ENCODE data around the gene SLC44A5.
"Not testable (repeated sequence)": the region's sequence is repeated elsewhere in the genome, so short reads cannot be mapped to it uniquely, and the experiment has no call there.

SLC44A5 gene

DNA sequence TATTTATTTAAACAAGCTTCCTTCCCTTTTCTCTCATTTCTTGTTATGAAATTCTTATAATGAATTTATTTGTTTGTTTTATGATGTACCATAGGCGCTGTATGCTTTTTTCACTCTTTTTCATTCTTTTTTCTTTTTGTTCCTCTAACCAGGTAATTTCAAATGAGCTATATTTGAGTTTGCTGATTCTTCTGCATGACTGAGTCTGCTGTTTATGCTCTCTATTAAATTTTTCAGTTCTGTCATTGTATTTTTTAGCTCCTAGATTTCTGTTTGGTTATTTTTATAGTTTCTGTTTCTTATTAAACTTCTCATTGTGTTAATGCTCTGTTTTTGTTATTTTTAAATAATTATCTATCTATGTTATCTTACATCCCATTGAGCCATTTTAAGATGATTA, 244.3 kb downstream of the SLC44A5 start:
- no peak overlapping the region for H3K4me3 ChIP-seq (replicated peaks in 1 of 2; ENCODE audit: low read depth in 2 of 2, low read length in 2 of 2)
- DNase-seq (ENCODE audit: low read depth in 2 of 2), result no peak
- TF ChIP-seq, protein P1, sequence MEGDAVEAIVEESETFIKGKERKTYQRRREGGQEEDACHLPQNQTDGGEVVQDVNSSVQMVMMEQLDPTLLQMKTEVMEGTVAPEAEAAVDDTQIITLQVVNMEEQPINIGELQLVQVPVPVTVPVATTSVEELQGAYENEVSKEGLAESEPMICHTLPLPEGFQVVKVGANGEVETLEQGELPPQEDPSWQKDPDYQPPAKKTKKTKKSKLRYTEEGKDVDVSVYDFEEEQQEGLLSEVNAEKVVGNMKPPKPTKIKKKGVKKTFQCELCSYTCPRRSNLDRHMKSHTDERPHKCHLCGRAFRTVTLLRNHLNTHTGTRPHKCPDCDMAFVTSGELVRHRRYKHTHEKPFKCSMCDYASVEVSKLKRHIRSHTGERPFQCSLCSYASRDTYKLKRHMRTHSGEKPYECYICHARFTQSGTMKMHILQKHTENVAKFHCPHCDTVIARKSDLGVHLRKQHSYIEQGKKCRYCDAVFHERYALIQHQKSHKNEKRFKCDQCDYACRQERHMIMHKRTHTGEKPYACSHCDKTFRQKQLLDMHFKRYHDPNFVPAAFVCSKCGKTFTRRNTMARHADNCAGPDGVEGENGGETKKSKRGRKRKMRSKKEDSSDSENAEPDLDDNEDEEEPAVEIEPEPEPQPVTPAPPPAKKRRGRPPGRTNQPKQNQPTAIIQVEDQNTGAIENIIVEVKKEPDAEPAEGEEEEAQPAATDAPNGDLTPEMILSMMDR (IDR thresholded peaks at IDR 0.05; ENCODE audit: low read depth, low read length), result no peak

DNA sequence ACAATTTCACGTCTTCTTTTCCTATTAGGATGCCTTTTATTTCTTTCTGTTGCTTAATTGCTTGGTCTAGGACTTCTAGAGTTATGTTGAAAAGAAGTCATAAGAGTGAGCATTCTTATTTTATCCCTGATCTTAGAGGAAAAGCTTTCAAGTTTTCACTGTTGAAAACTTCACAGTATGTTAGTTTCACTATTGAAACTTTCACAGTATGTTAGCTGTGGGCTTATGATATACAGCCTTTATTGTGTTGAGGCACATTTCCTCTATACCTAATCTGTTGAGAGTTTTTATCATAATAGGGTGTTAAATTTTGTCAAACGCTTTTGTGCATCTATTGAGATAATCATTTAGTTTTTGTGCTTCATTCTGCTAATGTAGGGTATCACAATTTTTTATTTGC, 249.7 kb downstream of the SLC44A5 start:
- H3K4me3 ChIP-seq (replicated peaks in 1 of 2; ENCODE audit: low read depth in 2 of 2, low read length in 2 of 2), result no peak overlapping the region
- DNase-seq (ENCODE audit: low read depth in 2 of 2), result no peak
- TF ChIP-seq, protein P1 (IDR thresholded peaks at IDR 0.05; ENCODE audit: low read depth, low read length), result no peak

DNA sequence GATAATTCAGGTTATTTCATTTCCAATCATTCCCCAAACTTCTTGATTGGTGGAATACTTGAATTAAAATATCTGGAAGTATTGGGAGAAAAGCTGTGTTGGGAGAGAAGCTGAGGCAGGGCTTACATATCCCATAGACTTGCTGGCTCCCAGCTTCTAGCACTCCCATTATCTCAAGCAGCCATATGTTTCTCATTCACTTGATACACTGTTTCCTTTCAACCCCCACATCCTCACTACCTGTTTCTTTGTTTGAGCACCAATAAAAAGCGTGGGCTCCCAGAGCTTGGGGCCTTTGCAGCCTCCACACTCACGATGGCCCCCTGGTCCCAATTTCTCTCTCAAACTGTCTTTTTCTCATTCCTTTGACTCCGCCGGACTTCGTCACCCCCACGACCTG, 256.6 kb downstream of the SLC44A5 start:
- not testable (repeated sequence) for DNase-seq (ENCODE audit: low read depth in 2 of 2); H3K4me3 ChIP-seq (replicated peaks in 1 of 2; ENCODE audit: low read depth in 2 of 2, low read length in 2 of 2)

DNA sequence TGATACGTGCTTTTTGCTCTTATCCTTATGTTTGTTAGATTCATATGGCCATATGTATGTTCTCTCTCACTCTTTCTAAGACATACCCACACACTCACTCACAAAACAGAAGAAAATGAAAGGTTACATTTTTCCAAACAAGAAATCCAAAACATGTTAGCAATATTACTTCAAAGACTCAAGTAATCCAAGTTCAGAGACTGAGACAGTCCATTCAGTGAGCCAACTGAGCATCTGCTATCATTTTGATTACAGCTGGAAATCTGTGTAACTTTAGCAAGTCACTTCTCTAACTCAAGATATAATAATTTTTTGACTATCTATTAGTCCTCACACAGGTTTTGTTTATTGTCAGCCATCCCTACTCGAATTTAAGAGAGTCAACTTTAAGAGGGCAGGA, 257.9 kb downstream of the SLC44A5 start:
- no peak for DNase-seq (ENCODE audit: low read depth in 2 of 2)
- no peak overlapping the region for H3K4me3 ChIP-seq (replicated peaks in 1 of 2; ENCODE audit: low read depth in 2 of 2, low read length in 2 of 2)
- TF ChIP-seq, protein P1 (IDR thresholded peaks at IDR 0.05; ENCODE audit: low read depth, low read length), result no peak

DNA sequence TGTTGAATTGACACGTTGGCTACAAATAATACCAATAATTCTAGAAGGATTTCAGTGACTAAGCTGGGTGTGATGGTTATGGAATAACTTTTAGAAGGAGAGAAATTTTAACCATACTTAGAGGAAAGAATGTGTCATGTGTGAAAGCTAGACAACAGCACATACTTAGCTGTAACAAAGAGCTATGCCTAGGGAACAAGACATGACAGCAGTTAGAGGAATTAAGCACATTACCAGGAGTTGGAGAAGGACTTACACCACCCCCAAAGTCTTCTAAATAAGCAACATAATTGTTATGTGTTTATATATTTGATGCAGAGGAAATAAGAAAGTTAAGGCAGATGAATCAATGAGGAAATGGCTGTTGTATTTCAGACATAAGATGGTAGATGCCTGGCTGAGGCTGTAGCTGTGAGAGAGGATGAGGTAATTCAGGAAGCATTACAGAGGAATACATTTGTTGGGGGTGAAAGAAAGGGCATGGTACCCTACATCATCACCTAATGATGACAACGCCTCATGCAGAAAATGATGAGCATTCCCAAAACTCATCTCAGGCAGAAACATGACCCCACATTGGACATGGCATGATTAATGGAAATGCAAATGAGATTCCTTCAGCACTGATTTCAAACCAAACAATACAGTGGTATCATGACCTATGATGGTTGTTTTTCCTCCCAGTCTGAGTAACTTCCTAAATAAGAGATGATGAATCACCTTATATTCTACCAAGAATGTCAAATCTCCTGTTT, 265.2 kb downstream of the SLC44A5 start:
- TF ChIP-seq, protein P1 (IDR thresholded peaks at IDR 0.05; ENCODE audit: low read depth, low read length), result no peak
- peak; percentile 33 to 91 for DNase-seq (ENCODE audit: low read depth in 2 of 2)
- H3K4me3 ChIP-seq (replicated peaks in 1 of 2; ENCODE audit: low read depth in 2 of 2, low read length in 2 of 2), result no peak overlapping the region

DNA sequence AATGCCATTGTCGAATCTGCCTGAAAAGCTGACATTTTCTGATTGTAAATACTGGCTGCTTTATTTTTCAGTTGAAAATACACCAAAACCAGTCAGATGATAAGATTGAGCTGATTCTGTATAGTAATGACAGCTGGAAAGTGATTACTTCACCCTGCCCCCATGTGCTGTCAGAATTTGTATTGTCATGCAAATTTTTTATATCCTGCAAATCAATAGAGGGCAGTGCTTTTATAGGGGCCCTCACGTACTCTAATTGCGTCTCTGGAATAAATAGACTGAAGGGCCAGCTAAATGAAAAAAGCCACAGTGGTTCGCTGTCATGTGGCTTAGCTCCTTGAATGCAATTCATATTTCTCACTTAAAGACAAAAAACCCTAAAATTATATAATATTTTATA, 268.1 kb downstream of the SLC44A5 start:
- TF ChIP-seq, protein P1 (IDR thresholded peaks at IDR 0.05; ENCODE audit: low read depth, low read length), result no peak
- no peak for DNase-seq (ENCODE audit: low read depth in 2 of 2)
- H3K4me3 ChIP-seq (replicated peaks in 1 of 2; ENCODE audit: low read depth in 2 of 2, low read length in 2 of 2), result no peak overlapping the region

DNA sequence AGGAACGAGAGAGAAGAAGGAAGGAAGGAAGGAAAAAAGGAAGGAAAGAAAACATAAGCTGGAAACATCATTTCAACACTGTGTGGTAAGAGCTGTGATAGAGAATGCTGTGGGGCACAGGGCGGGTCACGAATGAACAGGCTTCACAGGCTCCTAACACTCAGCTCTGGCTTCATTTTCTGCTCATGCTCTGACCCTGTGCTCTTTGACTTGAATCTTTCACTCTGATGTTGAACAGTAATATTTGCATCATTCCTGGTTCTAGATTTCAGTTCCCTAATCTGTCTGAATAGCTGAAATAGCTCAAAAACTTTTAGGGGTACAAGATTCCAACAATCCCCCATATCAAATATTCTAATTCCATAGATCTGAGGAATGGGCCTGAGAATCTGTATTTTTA, 269.4 kb downstream of the SLC44A5 start:
- TF ChIP-seq, protein P1 (IDR thresholded peaks at IDR 0.05; ENCODE audit: low read depth, low read length), result no peak
- no peak overlapping the region for H3K4me3 ChIP-seq (replicated peaks in 1 of 2; ENCODE audit: low read depth in 2 of 2, low read length in 2 of 2)
- DNase-seq (ENCODE audit: low read depth in 2 of 2), result no peak
